GM12878 (cell line): ENCODE measurements around the gene SNED1. TPM values are rescaled to one million over a fixed set of nuclear protein-coding genes. Genes with fewer than 3 reads are reported as not detected.

Experiments
- ATAC-seq: fragments of 200-7000 bp; cut with Tn5 transposase; 3 replicates; pipeline ENCODE4 v1.9.1; 2020; ENCODE audit warnings: mild to moderate bottlenecking, moderate library complexity
- BruUV-seq: library from RNA; stranded (reverse); fragments of 400-500 nt; replicated peaks from 2 replicates; lab custom pipeline; 2021; lab: Mats Ljungman, UMichigan
- CTCF ChIA-PET: fragments of 300-600 bp; sonication (Branson Sonifier 250); formaldehyde crosslinking; extraction: SDS; loops from one replicate; lab custom pipeline; 2021; ENCODE audit warnings: inconsistent platforms; lab: Yijun Ruan, JAX
- POLR2A ChIA-PET: fragments of 350-600 bp; formaldehyde crosslinking; extraction: SDS; loops from one replicate; lab custom pipeline; 2021; ENCODE audit warnings: inconsistent platforms; lab: Charles Lee
- RAD21 ChIA-PET: fragments of 300-600 bp; sonication (Branson Sonifier 250); formaldehyde crosslinking; loops from one replicate; lab custom pipeline; 2023; ENCODE audit warnings: antibody characterized with exemption; ENCODE audit not compliant: unreplicated experiment; lab: Charles Lee
- SMC1A ChIA-PET: fragments of 300-600 bp; sonication (Branson Sonifier 250); formaldehyde crosslinking; loops from one replicate; lab custom pipeline; 2023; ENCODE audit not compliant: unreplicated experiment, uncharacterized antibody; lab: Charles Lee
- DNase-seq: peaks from one replicate; pipeline ENCODE4 v3.0.0-alpha.2; 2011; ENCODE audit warnings: low read depth, low spot score
- FAIRE-seq: peaks from 3 replicates; lab custom pipeline; 2011; peaks lifted over from hg19 to GRCh38; lab: Jason Lieb, UNC
- H2AFZ ChIP-seq: 2 replicates; pipeline ENCODE4 v1.6.0; 2011; ENCODE audit warnings: low read depth, low read length, control low read depth; ENCODE audit not compliant: control insufficient read depth
- H3K27ac ChIP-seq: 2 replicates; pipeline ENCODE4 v1.5.1; 2011; ENCODE audit warnings: control low read depth; ENCODE audit not compliant: control insufficient read depth, insufficient read depth
- H3K27me3 ChIP-seq, 2 experiments: replicated peaks in 1 of 2; 2 replicates each; pipeline versions ENCODE4 v1.6.0 to v1.6.1; 2011; ENCODE audit warnings: low read length in 1 of 2; ENCODE audit not compliant: control insufficient read depth in 2 of 2, insufficient read depth in 2 of 2
- H3K36me3 ChIP-seq, 2 experiments: 2 replicates each; pipeline ENCODE4 v1.5.1; 2011; ENCODE audit warnings: low read length in 1 of 2; ENCODE audit not compliant: control insufficient read depth in 2 of 2, insufficient read depth in 2 of 2
- H3K4me1 ChIP-seq: 2 replicates; pipeline ENCODE4 v1.6.1; 2011; ENCODE audit warnings: mild to moderate bottlenecking, low read length, moderate library complexity, mixed read lengths; ENCODE audit not compliant: control insufficient read depth, insufficient read depth
- H3K4me2 ChIP-seq: 2 replicates; pipeline ENCODE4 v1.6.0; 2011; ENCODE audit warnings: control low read depth; ENCODE audit not compliant: control insufficient read depth, insufficient read depth
- H3K4me3 ChIP-seq: fragments of 200-600 bp; sonication (generic); 2 replicates; pipeline ENCODE4 v1.5.1; 2016
- H3K79me2 ChIP-seq: 2 replicates; pipeline ENCODE4 v1.6.0; 2011; ENCODE audit warnings: low read length; ENCODE audit not compliant: control insufficient read depth, insufficient read depth
- H3K9ac ChIP-seq: 2 replicates; pipeline ENCODE4 v1.8.0; 2011; ENCODE audit warnings: low read length, control low read depth, mixed read lengths; ENCODE audit not compliant: control insufficient read depth, insufficient read depth
- H3K9me3 ChIP-seq: replicated peaks from 3 replicates; pipeline ENCODE4 v1.5.1; 2011; ENCODE audit warnings: mild to moderate bottlenecking, low read length; ENCODE audit not compliant: control insufficient read depth, insufficient read depth
- H4K20me1 ChIP-seq: 2 replicates; pipeline ENCODE4 v1.6.0; 2011; ENCODE audit not compliant: control insufficient read depth, insufficient read depth
- GABPA ChIP-seq: IDR thresholded peaks from 2 replicates; pipeline ENCODE4 v1.6.1; 2014; ENCODE audit warnings: antibody characterized with exemption, low read depth, mild to moderate bottlenecking, inconsistent platforms
- MEF2B ChIP-seq: fragments of 450-650 bp; IDR thresholded peaks from 2 replicates; pipeline ENCODE4 v1.6.1; 2018; ENCODE audit warnings: mild to moderate bottlenecking, moderate library complexity; ENCODE audit not compliant: partially characterized antibody, poor library complexity, severe bottlenecking
- NFXL1 ChIP-seq: fragments of 450-650 bp; IDR thresholded peaks from 2 replicates; pipeline ENCODE4 v1.6.1; 2017; ENCODE audit warnings: antibody characterized with exemption, mild to moderate bottlenecking, borderline replicate concordance
- NFYA ChIP-seq: IDR thresholded peaks from 2 replicates; pipeline ENCODE4 v1.6.1; 2011; ENCODE audit warnings: low read depth, mild to moderate bottlenecking, low read length, improper control_type of control experiment, borderline replicate concordance
- PAX5 ChIP-seq: IDR thresholded peaks from 2 replicates; pipeline ENCODE4 v1.6.1; 2011; ENCODE audit warnings: low read depth, low read length, borderline replicate concordance
- RAD51 ChIP-seq: fragments of 450-650 bp; IDR thresholded peaks from 2 replicates; pipeline ENCODE4 v1.6.1; 2016; ENCODE audit warnings: moderate library complexity, mild to moderate bottlenecking, inconsistent platforms
- RELB ChIP-seq: fragments of 450-650 bp; IDR thresholded peaks from 2 replicates; pipeline ENCODE4 v1.6.1; 2017; ENCODE audit warnings: low read depth, mild to moderate bottlenecking, moderate library complexity
- RUNX3 ChIP-seq: IDR thresholded peaks from 2 replicates; pipeline ENCODE4 v1.6.1; 2012; ENCODE audit warnings: low read length, inconsistent platforms
- SUPT20H ChIP-seq: IDR thresholded peaks from 2 replicates; pipeline ENCODE4 v1.6.1; 2011; ENCODE audit warnings: low read depth, mild to moderate bottlenecking, low read length, moderate library complexity, borderline replicate concordance; ENCODE audit not compliant: control insufficient read depth
- TAF1 ChIP-seq: IDR thresholded peaks from 2 replicates; pipeline ENCODE4 v1.6.1; 2011; ENCODE audit warnings: mild to moderate bottlenecking, low read depth, low read length, borderline replicate concordance
- ZNF687 ChIP-seq: fragments of 450-650 bp; IDR thresholded peaks from 2 replicates; pipeline ENCODE4 v1.6.1; 2017; ENCODE audit warnings: mild to moderate bottlenecking, moderate library complexity
- WGBS: methylation state at CpG from one replicate; pipeline ENCODE4 v1.1.6; 2016; ENCODE audit warnings: low lambda C conversion rate; ENCODE audit not compliant: insufficient replicate concordance, insufficient coverage; ENCODE audit errors: missing lambda C conversion rate; 5-methylcytosine and 5-hydroxymethylcytosine counted together
- in situ Hi-C: fragments of 300-500 bp; cut with MboI; formaldehyde crosslinking; loops from 9 replicates; pipeline ENCODE4 v1.14.3; 2018; ENCODE audit warnings: mixed read lengths
- intact Hi-C: fragments of 100-400 bp; cut with micrococcal nuclease; formaldehyde crosslinking; loops from one replicate; pipeline ENCODE4 v1.14.2; 2022; ENCODE audit not compliant: unreplicated experiment
- polyA plus RNA-seq, 11 experiments: library from polyadenylated mRNA; depleted of rRNA in 4 of 11; unstranded in 6 of 11; stranded (reverse) in 5 of 11; fragments of >200 nt; fragmentation: Nextera tagmentation in 4 of 11; fragmentation: Illumina TruSeq in 1 of 11; extraction: Ambion mirVana in 4 of 11; extraction: Trizol in 1 of 11; gene quantifications; 1 replicate in 1 of 11; 2 replicates in 10 of 11; pipeline versions ENCODE4 v1.2.1 to v1.2.3, GENCODE V29; 2011 to 2016; ENCODE audit warnings: inconsistent platforms in 2 of 11, missing spikeins in 2 of 11, low read depth in 1 of 11
- total RNA-seq, 4 experiments: library from RNA; depleted of rRNA in 3 of 4; stranded (reverse); fragments of >200 nt in 3 of 4; fragmentation: Illumina TruSeq in 1 of 4; extraction: Trizol in 1 of 4; gene quantifications; 2 replicates each; pipeline versions ENCODE4 v1.2.1 to v1.2.3, GENCODE V29; 2013 to 2021
- TF ChIP-seq, protein P1 (sequence below): IDR thresholded peaks from 2 replicates; pipeline ENCODE4 v1.6.1; 2011; ENCODE audit warnings: low read depth, mild to moderate bottlenecking, low read length, moderate library complexity, borderline replicate concordance; ENCODE audit errors: extremely low read depth
- TF ChIP-seq, protein P2 (sequence below): IDR thresholded peaks from 2 replicates; pipeline ENCODE4 v1.6.1; 2011; ENCODE audit warnings: borderline replicate concordance, low read depth, mild to moderate bottlenecking, moderate library complexity, mixed read lengths, low read length; ENCODE audit not compliant: insufficient read depth; ENCODE audit errors: extremely low read length
- TF ChIP-seq, protein P3 (sequence below): fragments of 450-650 bp; IDR thresholded peaks from 2 replicates; pipeline ENCODE4 v1.6.1; 2016; ENCODE audit warnings: mild to moderate bottlenecking

Gene SNED1
- total and polyA plus RNA-seq, 10 of the 15 experiments (the other 5 are each of a cell fraction or from before 2014, with no cell fraction given), result 0.05 to 8.4 (median 3.0) TPM

- ATAC-seq (no peak), FAIRE-seq (no peak), DNase-seq (no peak)
- intact Hi-C loops, result no loop called here
- in situ Hi-C loops, result no loop called here
- no peaks in the 10 kb centered on the region for H3K4me1 ChIP-seq
- BruUV-seq, result no TSS peak
- TF ChIP-seq RELB (no peak), RAD51 (no peak), GABPA (no peak), MEF2B (no peak), TAF1 (no peak), RUNX3 (no peak), NFYA (no peak), ZNF687 (no peak), SUPT20H (no peak), PAX5 (no peak), NFXL1 (no peak)
- TF ChIP-seq, protein P1, sequence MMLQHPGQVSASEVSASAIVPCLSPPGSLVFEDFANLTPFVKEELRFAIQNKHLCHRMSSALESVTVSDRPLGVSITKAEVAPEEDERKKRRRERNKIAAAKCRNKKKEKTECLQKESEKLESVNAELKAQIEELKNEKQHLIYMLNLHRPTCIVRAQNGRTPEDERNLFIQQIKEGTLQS, result no peak
- TF ChIP-seq, protein P2, sequence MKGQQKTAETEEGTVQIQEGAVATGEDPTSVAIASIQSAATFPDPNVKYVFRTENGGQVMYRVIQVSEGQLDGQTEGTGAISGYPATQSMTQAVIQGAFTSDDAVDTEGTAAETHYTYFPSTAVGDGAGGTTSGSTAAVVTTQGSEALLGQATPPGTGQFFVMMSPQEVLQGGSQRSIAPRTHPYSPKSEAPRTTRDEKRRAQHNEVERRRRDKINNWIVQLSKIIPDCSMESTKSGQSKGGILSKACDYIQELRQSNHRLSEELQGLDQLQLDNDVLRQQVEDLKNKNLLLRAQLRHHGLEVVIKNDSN, result no peak
- TF ChIP-seq, protein P3, sequence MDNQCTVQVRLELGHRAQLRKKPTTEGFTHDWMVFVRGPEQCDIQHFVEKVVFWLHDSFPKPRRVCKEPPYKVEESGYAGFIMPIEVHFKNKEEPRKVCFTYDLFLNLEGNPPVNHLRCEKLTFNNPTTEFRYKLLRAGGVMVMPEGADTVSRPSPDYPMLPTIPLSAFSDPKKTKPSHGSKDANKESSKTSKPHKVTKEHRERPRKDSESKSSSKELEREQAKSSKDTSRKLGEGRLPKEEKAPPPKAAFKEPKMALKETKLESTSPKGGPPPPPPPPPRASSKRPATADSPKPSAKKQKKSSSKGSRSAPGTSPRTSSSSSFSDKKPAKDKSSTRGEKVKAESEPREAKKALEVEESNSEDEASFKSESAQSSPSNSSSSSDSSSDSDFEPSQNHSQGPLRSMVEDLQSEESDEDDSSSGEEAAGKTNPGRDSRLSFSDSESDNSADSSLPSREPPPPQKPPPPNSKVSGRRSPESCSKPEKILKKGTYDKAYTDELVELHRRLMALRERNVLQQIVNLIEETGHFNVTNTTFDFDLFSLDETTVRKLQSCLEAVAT, result no peak
- H2AFZ ChIP-seq, result no peak overlapping the region
- no peaks in the 10 kb centered on the region for H3K79me2 ChIP-seq
- WGBS, result 70% methylated on average over 21 of the region's 21 CpGs
- H3K27ac ChIP-seq, result no peak overlapping the region
- H3K4me2 ChIP-seq, result no peak overlapping the region
- ChIA-PET POLR2A (no interaction called here), SMC1A (no interaction called here), CTCF (no interaction called here), RAD21 (no interaction called here)
- no peaks in the 10 kb centered on the region for H3K36me3 ChIP-seq
- no peaks in the 10 kb centered on the region for H4K20me1 ChIP-seq
- H3K27me3 ChIP-seq, result no peaks in the 10 kb centered on the region; a peak in 1 of 4 replicates
- no peak overlapping the region for H3K9ac ChIP-seq
- no peak overlapping the region for H3K4me3 ChIP-seq
- H3K9me3 ChIP-seq, result no peaks in the 10 kb centered on the region
Observed at GRCh38 chr2:241066171-241066892, 67.9 kb downstream of the SNED1 start.
